PC-3 (cell line): ENCODE results near the gene COASY. TPM values are rescaled to one million over a fixed set of nuclear protein-coding genes. Genes with fewer than 3 reads are reported as not detected.

Source experiments
- ATAC-seq: fragments of 200-7000 bp; cut with Tn5 transposase; 2 replicates; pipeline ENCODE4 v1.9.1; 2020; ENCODE audit warnings: mild to moderate bottlenecking, moderate library complexity
- BruUV-seq: library from RNA; stranded (reverse); fragments of 400-500 nt; replicated peaks from 2 replicates; lab custom pipeline; 2021; lab: Mats Ljungman, UMichigan
- CTCF ChIA-PET: fragments of 300-600 bp; sonication (Branson Sonifier 250); formaldehyde crosslinking; loops from one replicate; lab custom pipeline; 2022; ENCODE audit warnings: antibody characterized with exemption; lab: Charles Lee
- POLR2A ChIA-PET: fragments of 300-600 bp; sonication (Branson Sonifier 250); formaldehyde crosslinking; loops from one replicate; lab custom pipeline; 2022; ENCODE audit warnings: antibody characterized with exemption; ENCODE audit not compliant: unreplicated experiment; lab: Charles Lee
- DNase-seq: peaks from one replicate; pipeline ENCODE4 v3.0.0-alpha.2; 2015
- H2AFZ ChIP-seq: fragments of 300-600 bp; sonication (generic); 2 replicates; pipeline ENCODE4 v1.6.0; 2016; ENCODE audit warnings: antibody characterized with exemption, low read length
- H3F3A ChIP-seq: fragments of 300-600 bp; sonication (generic); one replicate; pipeline ENCODE4 v1.6.0; 2017; ENCODE audit warnings: antibody characterized with exemption, low read length, control low read depth, mild to moderate bottlenecking; ENCODE audit not compliant: unreplicated experiment
- H3K27ac ChIP-seq: fragments of 300-600 bp; sonication (generic); 2 replicates; pipeline ENCODE4 v1.5.1; 2016; ENCODE audit warnings: mild to moderate bottlenecking, low read length
- H3K27me3 ChIP-seq: fragments of 300-600 bp; sonication (generic); 2 replicates; pipeline ENCODE4 v1.6.1; 2016; ENCODE audit warnings: low read length, mixed read lengths
- H3K36me3 ChIP-seq: fragments of 300-600 bp; sonication (generic); 2 replicates; pipeline ENCODE4 v1.6.1; 2016; ENCODE audit warnings: low read depth, mixed run types, low read length, mixed read lengths
- H3K4me1 ChIP-seq: fragments of 300-600 bp; sonication (generic); 2 replicates; pipeline ENCODE4 v1.5.1; 2016; ENCODE audit warnings: low read length; ENCODE audit not compliant: insufficient read depth
- H3K4me2 ChIP-seq: fragments of 300-600 bp; sonication (generic); 2 replicates; pipeline ENCODE4 v1.6.0; 2016; ENCODE audit warnings: low read length
- H3K4me3 ChIP-seq: fragments of 300-600 bp; sonication (generic); 2 replicates; pipeline ENCODE4 v1.5.1; 2016; ENCODE audit warnings: mild to moderate bottlenecking, low read length, mixed read lengths
- H3K79me2 ChIP-seq: fragments of 300-600 bp; sonication (generic); 2 replicates; pipeline ENCODE4 v1.6.1; 2017; ENCODE audit warnings: low read length, mixed read lengths
- H3K9ac ChIP-seq: fragments of 300-600 bp; sonication (generic); 2 replicates; pipeline ENCODE4 v1.6.0; 2016; ENCODE audit warnings: mild to moderate bottlenecking, low read length
- H3K9me2 ChIP-seq: fragments of 300-600 bp; sonication (generic); replicated peaks from 2 replicates; pipeline ENCODE4 v1.6.1; 2016; ENCODE audit warnings: mixed run types, low read length, mixed read lengths
- H3K9me3 ChIP-seq: fragments of 300-600 bp; sonication (generic); 2 replicates; pipeline ENCODE4 v1.6.1; 2016; ENCODE audit warnings: low read length, mixed read lengths
- H4K20me1 ChIP-seq: fragments of 300-600 bp; sonication (generic); 2 replicates; pipeline ENCODE4 v1.6.1; 2016; ENCODE audit warnings: low read length, mixed read lengths
- CTCF ChIP-seq: fragments of 300-600 bp; sonication (generic); conservative IDR thresholded peaks from 2 replicates; pipeline ENCODE4 v1.5.1; 2017; ENCODE audit warnings: antibody characterized with exemption, low read depth, mild to moderate bottlenecking, low read length
- EZH2 ChIP-seq: fragments of 300-600 bp; sonication (generic); IDR thresholded peaks from one replicate; pipeline ENCODE4 v1.6.1; 2017; ENCODE audit warnings: antibody characterized with exemption, mild to moderate bottlenecking, low read length; ENCODE audit not compliant: unreplicated experiment
- EZH2phosphoT487 ChIP-seq: fragments of 300-600 bp; sonication (generic); IDR thresholded peaks from 2 replicates; pipeline ENCODE4 v1.6.1; 2018; ENCODE audit warnings: mild to moderate bottlenecking, antibody characterized with exemption, low read length, borderline replicate concordance
- intact Hi-C: fragments of 100-400 bp; cut with micrococcal nuclease; formaldehyde crosslinking; loops from 2 replicates; pipeline ENCODE4 v1.9.0; 2023
- total RNA-seq: library from RNA; depleted of rRNA; stranded (reverse); fragments of >200 nt; gene quantifications from 2 replicates; pipeline ENCODE4 v1.2.3, GENCODE V29; 2014

COASY gene
- total RNA-seq, 1 experiment from 2014 or later, result 33.3 TPM

- peak overlapping the region; percentile 37 for H3K9ac ChIP-seq
- no peaks in the 10 kb centered on the region for H3K79me2 ChIP-seq
- ATAC-seq (peak; percentile 87), DNase-seq (peak; percentile 91)
- H3K9me2 ChIP-seq, result no peaks in the 10 kb centered on the region
- CTCF ChIA-PET, result interaction anchor here (0.7 kb wide), 1 partner anchor 419 kb away, joined by 4 read pairs; no protein-coding TSS in a partner anchor
- no peak for TF ChIP-seq CTCF
- no peak for TF ChIP-seq EZH2
- no peak for TF ChIP-seq EZH2phosphoT487
- no peaks in the 10 kb centered on the region for H3K27me3 ChIP-seq
- POLR2A ChIA-PET, result interaction anchor here (0.5 to 1.1 kb wide), 5 partner anchors 16 to 508 kb away, joined by 3 to 9 read pairs (median 4); no protein-coding TSS in a partner anchor
- no peak overlapping the region for H3K4me3 ChIP-seq
- peak overlapping the region; percentile 74 for H3K27ac ChIP-seq
- H3K4me1 ChIP-seq, result peaks cover 30% of the 10 kb centered on the region
- intact Hi-C loops, result no loop called here
- no peaks in the 10 kb centered on the region for H3F3A ChIP-seq
- BruUV-seq, result no TSS peak
- H2AFZ ChIP-seq, result no peak overlapping the region
- peak overlapping the region; percentile 40 for H3K4me2 ChIP-seq
- no peaks in the 10 kb centered on the region; the same call in 1 of the 2 replicates for H3K36me3 ChIP-seq
- H4K20me1 ChIP-seq, result no peaks in the 10 kb centered on the region
- no peaks in the 10 kb centered on the region for H3K9me3 ChIP-seq
Measured at GRCh38 chr17:42519546-42520491, 42.1 kb upstream of the COASY start.

GRCh38 chr17:42520540-42520951 lies 41.4 kb upstream of the COASY start:
- peak overlapping the region; percentile 40 for H3K4me2 ChIP-seq
- ATAC-seq (peak; percentile 7; the same call in 1 of the 2 replicates), DNase-seq (no peak)
- H3F3A ChIP-seq, result no peaks in the 10 kb centered on the region
- H4K20me1 ChIP-seq, result no peaks in the 10 kb centered on the region
- no peaks in the 10 kb centered on the region for H3K9me3 ChIP-seq
- CTCF ChIA-PET, result no interaction called here
- H3K79me2 ChIP-seq, result no peaks in the 10 kb centered on the region
- H3K9me2 ChIP-seq, result no peaks in the 10 kb centered on the region
- peak overlapping the region; percentile 74 for H3K27ac ChIP-seq
- no peaks in the 10 kb centered on the region; the same call in 1 of the 2 replicates for H3K36me3 ChIP-seq
- intact Hi-C loops, result no loop called here
- POLR2A ChIA-PET, result interaction anchor here (0.7 to 1.1 kb wide), 2 partner anchors 420 to 503 kb away, joined by 4 to 9 read pairs; no protein-coding TSS in a partner anchor
- H3K9ac ChIP-seq, result no peak overlapping the region; the same call in 1 of the 2 replicates
- BruUV-seq, result no TSS peak
- H3K4me1 ChIP-seq, result peaks cover 30% of the 10 kb centered on the region
- no peaks in the 10 kb centered on the region for H3K27me3 ChIP-seq
- TF ChIP-seq CTCF, result peak; percentile 47; the same call in 1 of the 2 replicates
- no peak for TF ChIP-seq EZH2phosphoT487
- TF ChIP-seq EZH2, result no peak
- H3K4me3 ChIP-seq, result no peak overlapping the region
- no peak overlapping the region for H2AFZ ChIP-seq
